ENCODE results near the gene NUDT8.
"Not testable (repeated sequence)": the region's sequence is repeated elsewhere in the genome, so short reads cannot be mapped to it uniquely, and the experiment has no call there.

The NUDT8 gene

GRCh38 chr11:67611165-67611564 is 18.6 kb downstream of the NUDT8 start:
- no peak for DNase-seq

GRCh38 chr11:67610302-67610868 is 19.4 kb downstream of the NUDT8 start:
- DNase-seq, result no peak

- no peak for DNase-seq
Observed at GRCh38 chr11:67609316-67609715, 20.4 kb downstream of the NUDT8 start.

GRCh38 chr11:67608486-67608885 is 21.3 kb downstream of the NUDT8 start:
- no peak for DNase-seq

- no peak for DNase-seq
Observed at GRCh38 chr11:67607507-67607906, 22.2 kb downstream of the NUDT8 start.

GRCh38 chr11:67606492-67607295 is 23.0 kb downstream of the NUDT8 start, which contains the start of gene NDUFV1:
Gene NDUFV1, plus strand, starts transcription at chr11:67606936. Its CDS starts 69 bp downstream, at chr11:67607005.
- peak; percentile 76 for DNase-seq

- DNase-seq, result no peak
Observed at GRCh38 chr11:67606093-67606491, 23.6 kb downstream of the NUDT8 start.

GRCh38 chr11:67605231-67606011 is 24.3 kb downstream of the NUDT8 start:
- DNase-seq, result no peak

- no peak for DNase-seq
Observed at GRCh38 chr11:67604815-67605214, 24.9 kb downstream of the NUDT8 start.

GRCh38 chr11:67604119-67604518 is 25.6 kb downstream of the NUDT8 start:
- DNase-seq, result not testable (repeated sequence)

GRCh38 chr11:67601098-67601497 is 28.6 kb downstream of the NUDT8 start:
- DNase-seq, result no peak

GRCh38 chr11:67600324-67601029 is 29.3 kb downstream of the NUDT8 start:
- no peak for DNase-seq

- DNase-seq, result no peak
Observed at GRCh38 chr11:67599149-67599548, 30.6 kb downstream of the NUDT8 start.

GRCh38 chr11:67597963-67598362 is 31.8 kb downstream of the NUDT8 start:
- DNase-seq, result not testable (repeated sequence)

- DNase-seq, result not testable (repeated sequence)
Observed at GRCh38 chr11:67597458-67597857, 32.3 kb downstream of the NUDT8 start.

GRCh38 chr11:67596753-67597300 is 32.9 kb downstream of the NUDT8 start:
- DNase-seq, result no peak

- no peak for DNase-seq
Observed at GRCh38 chr11:67594480-67594879, 35.3 kb downstream of the NUDT8 start.

GRCh38 chr11:67593565-67593905 is 36.2 kb downstream of the NUDT8 start:
- no peak for DNase-seq

- DNase-seq, result no peak
Observed at GRCh38 chr11:67592880-67593564, 36.7 kb downstream of the NUDT8 start.

GRCh38 chr11:67588899-67589415 is 40.8 kb downstream of the NUDT8 start:
- DNase-seq, result not testable (repeated sequence)

GRCh38 chr11:67588136-67588503 is 41.6 kb downstream of the NUDT8 start:
- no peak for DNase-seq
